ENCODE measurements around the gene PTPRT.

The PTPRT gene

DNA sequence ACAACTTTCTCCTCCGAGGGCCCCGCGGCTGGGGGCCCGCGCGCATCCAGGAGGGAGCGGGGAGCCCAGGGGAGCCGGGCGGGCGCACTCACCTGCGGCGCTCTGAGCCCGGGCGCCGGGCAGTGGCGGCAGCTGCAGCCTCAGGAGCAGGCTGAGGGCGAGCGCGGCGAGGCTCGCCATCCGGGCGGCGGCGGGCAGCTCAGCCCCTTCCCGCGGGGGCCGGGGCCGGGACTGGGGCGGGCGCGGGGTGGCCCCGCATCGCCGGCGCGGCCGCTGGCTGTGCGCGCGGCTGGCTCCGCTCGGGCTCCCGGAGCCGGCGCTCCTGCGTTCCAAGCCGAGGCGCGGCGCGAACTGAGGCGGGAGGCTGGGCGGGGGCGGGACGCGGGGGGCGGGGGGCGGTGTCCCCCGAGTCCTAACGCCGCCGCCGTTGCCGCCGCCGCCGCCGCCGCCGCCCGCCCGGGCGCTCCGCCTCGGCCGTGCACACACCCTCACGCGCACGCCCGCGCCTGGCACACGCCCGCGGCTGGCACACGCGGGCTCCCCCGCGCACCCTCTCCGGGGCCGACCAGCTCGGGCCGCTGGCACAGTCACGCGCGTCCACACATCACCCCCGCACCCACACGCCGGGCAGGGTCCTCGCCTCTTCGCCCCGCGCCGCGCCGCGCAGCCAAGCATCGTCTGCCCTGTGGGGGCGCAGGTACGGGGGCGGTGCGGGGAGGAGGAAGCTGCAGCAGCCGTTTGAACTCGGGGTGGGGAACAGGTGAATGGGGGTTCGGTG lies at the start of gene PTPRT:
TSS of gene PTPRT (minus strand) at position 353 of the 778 bp plus-strand sequence. CDS start at position 180, 173 bp downstream.
- peak in 30 of 42 donors; percentile 6 to 67 (median 32) for DNase-seq
- intact Hi-C loops (cut with DNase I), result loop anchor here (10.0 kb wide), 1 partner anchor 995 kb away; no protein-coding TSS in a partner anchor

DNA sequence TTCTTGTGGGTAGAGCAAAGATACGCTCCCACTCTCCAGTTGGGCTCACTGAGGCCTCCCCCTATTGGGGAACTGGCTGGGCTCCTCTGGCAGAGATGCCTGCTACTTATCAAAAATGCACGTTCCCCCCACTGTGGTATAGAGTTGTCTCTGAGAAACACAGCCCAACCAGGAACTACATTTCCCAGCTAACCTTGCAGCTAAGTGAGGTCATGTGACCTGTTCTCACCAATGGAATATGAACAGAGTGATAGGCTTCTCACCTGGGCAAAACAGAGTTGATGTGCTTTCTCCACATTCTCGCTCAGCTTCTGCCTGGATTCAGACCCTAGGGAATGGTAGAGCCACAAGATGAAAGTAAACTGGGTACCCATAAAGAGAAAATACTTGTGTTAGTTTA lies 49.1 kb upstream of the PTPRT start:
- intact Hi-C loops (cut with DNase I), result no loop called here
- no peak for DNase-seq

DNA sequence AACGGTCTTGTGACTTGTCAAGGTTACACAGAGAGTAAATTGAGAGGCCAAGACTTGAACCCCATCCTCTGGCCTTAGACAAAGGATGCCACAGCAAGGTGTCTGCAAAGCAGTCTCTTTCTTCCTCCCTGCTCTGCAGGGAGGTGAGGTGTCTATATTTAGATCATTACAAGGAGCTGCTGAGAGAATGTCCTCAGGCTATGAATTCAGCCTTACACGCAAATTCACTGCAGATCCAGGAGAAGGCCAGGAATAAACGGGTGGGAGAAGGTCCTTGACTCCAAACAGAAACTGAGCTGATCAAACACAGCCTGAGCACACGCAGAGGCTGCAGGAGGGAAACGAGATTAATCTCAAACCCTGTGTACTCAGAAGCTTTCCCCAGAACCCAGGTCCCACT lies 48.6 kb upstream of the PTPRT start:
- DNase-seq, result no peak
- intact Hi-C loops (cut with DNase I), result no loop called here

DNA sequence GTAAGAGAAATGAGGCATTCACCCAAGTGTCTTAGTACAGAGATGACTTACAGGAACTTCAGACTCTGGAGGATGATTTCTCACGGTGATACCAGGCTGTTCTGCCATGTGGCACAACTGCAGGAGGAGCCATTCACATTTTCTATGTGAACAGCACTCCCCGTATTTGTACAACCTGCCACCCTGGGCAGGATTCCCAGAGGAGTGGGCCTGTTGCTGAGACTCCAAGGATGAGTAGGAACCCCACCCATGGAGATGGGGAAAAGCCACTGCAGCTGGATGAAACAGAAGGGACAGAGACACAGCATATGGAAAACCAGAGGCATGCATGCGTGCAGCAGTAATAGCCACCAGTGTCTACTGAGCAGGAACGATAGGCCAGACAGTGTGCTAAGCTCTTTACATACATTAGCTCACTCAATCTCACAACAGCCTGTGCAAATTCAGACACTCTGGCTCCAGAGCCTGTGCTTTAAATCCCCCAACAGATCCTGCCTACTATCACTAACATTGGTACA lies 48.0 kb upstream of the PTPRT start:
- intact Hi-C loops (cut with DNase I), result no loop called here
- no peak for DNase-seq

DNA sequence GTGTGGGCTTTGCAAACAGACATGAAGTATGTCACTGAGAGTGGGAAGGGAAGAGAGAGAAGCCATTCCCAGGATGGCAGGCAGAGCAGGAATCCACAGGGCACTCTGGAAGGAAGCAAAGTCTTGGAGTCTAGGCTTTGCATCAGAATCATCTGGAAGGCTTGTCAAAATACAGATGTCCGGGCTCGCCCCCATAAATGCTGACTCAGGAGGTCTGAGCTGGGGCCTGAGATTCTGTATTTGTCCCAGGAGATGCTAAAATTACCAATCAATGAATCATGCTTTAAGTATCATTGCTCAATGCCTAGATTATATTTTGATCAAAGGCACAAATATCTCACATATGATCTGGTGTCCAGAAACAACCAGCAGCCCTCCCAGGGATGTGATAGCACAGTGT lies 46.3 kb upstream of the PTPRT start:
- intact Hi-C loops (cut with DNase I), result no loop called here
- no peak for DNase-seq

DNA sequence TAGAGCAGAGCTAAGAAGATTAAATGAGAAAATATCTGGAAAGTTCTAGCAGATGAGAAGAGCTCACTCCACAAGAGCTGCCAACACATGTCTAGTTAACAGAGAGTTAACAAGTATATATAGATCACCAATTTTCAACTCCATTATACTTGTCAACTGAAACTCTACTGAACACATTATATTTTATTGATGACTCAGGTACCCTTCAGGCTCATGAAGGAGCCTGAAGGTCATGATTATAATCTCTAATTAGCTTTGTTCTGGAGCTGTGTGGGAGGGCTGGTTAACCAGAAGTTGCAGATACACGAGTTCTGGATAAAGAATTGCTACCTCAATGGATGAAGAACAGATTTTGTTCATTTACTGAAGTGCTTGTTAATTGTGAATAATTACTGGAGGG lies 42.1 kb upstream of the PTPRT start:
- DNase-seq, result no peak
- intact Hi-C loops (cut with DNase I), result no loop called here

DNA sequence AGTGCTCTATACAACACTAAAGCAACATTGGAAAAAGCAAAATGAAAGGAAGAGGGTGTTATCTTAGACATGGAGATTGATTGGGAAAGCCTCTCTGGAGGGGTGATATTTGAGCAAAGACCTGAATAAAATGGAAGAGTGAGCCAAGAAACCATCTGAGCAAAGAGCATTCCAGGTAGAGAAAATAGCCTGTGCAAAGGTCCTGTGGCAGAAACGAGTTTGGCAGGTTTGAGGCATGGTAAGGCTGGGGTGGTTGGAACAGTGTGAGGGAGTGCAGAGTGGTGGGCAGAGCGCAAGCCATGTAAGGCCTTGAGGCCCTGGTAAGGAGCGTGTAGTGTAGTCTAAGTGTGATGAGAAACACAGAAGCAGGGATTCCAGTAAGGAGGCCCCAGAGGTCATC lies 40.0 kb upstream of the PTPRT start:
- no peak for DNase-seq
- intact Hi-C loops (cut with DNase I), result no loop called here

DNA sequence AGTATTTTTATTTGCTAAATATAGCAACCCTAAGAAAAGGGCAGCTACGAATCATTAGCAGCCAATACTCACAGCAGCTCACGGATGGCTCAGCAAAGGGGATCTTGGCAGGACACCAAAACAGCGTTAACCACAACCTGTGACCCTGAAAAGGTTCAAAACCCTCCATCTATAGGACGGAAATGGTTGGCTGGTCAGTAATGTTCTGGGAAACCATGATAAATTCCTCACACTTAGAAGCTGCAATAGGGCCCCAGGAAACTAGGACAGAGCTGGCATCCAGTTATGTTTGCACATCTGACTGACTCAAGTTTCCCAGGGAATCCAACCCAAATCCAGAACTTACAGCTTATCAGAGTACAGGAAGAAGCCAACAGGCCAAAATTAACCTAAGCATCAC lies 30.9 kb upstream of the PTPRT start:
- intact Hi-C loops (cut with DNase I), result no loop called here

DNA sequence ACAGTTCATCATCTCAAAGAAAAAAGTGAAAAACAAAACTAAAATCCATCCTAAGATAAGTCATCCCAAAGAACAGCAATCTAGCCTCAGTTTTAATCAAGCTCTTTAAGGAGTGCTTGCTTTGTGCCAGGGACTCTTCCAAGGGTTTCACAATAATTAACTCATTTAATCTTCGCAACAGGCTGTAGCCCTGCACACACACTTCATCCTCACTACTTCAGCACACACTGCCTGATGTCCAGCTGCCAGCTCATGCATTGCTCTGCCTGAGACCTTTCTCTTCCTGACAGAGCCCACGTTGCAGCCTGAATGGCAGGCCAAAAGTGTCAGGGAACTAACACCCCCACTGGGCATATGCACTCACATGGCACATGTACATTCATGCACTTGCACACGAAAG lies 21.2 kb upstream of the PTPRT start:
- DNase-seq, result no peak
- intact Hi-C loops (cut with DNase I), result no loop called here

More for the DNA sequence above, 30.9 kb upstream of the PTPRT start:
- DNase-seq, result no peak

DNA sequence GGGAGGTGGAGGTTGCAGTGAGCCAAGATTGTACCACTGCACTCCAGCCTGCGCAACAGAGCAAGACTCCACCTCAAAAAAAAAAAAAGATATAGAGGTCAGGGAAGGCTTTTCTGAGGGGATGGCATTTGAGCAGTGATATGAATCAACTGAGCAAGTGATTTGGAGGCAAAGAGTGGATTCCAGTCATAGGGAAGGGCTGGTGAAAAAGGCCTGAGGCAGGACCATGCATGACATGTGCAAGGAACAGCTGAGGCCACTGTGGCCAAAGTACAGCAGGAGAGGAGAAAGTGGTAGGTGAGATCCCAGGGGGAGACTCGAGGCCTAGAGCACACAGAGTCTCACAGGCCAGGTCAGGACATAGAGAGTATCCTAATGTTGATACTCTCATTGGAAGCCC lies 20.1 kb upstream of the PTPRT start:
- intact Hi-C loops (cut with DNase I), result no loop called here
- DNase-seq, result no peak

DNA sequence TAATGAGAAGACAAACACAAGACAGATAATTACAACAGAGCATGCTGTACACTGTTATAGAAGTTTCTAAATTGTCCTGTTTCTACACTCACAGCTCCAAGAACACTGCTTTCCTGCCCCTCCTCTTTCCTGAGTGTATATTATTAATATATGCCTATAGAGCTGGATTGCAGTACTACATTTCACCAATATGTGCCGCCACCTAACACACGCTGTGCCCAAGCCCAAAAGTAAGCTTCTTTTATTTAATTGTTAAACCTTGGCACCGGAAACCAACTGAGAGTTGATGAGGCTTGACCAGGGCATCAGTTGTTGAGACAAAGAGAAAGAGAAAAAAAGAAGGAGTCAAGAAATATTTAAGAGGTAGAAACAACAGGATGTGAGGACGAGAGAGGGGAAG lies 16.0 kb upstream of the PTPRT start:
- DNase-seq, result no peak
- intact Hi-C loops (cut with DNase I), result no loop called here

DNA sequence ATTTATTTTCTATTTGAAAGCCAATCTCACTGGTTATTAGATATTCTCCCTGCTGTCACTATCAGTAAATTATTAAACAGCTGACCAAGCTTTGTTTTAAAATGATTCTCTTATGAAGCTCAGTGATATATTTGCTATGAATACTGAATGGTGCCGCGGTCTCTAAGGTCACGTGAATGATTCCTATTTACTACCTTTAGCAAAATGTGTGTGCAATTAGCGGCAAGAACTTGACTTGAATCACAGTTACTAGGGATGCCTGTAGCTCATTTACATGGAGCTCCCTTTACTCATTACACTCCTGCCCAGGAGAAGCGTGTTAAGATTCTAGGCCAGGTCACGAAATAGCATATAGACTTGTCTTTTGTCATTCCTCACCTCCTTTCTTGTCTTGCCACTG lies 12.4 kb upstream of the PTPRT start:
- intact Hi-C loops (cut with DNase I), result no loop called here
- no peak for DNase-seq

DNA sequence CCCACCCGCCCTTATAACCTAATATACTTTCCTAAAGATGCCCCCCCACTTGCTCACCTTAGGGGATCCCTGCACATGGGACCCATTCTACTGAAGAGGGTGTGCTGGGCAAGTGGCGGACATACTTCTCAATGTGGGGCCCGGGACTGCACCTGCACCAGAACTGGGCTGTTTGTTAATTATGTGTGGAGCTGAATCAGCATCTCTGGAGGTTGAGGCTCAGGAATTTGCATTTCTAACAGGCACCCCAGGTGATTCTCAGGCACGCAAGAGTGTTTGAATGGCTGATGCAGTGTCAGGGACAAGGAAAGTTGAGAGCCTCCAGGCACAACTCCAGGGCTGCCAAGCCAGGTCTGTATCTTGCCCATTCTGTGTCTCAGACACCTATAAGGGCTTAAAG lies 8.9 kb upstream of the PTPRT start:
- intact Hi-C loops (cut with DNase I), result no loop called here

DNA sequence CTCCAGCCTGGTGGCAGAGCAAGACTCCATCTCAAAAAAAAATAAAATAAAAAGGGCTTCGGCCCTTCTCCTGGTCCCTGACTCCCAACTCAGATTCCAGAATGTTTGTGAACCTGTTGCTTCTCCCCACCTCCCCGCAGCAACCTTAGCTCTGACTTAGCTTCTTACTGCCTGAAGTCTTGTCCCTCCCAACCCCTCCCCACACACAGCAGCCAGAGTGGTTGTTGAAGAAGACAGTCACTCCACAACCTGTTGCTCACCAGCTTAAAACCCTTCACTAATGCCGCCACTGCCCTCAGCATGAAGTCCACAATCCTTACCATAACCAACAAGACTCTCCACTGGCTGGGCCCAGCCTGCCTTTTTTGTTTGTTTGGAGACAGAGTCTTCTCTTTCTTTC lies 6.5 kb upstream of the PTPRT start:
- intact Hi-C loops (cut with DNase I), result no loop called here

More for the DNA sequence above, 8.9 kb upstream of the PTPRT start:
- no peak for DNase-seq

DNA sequence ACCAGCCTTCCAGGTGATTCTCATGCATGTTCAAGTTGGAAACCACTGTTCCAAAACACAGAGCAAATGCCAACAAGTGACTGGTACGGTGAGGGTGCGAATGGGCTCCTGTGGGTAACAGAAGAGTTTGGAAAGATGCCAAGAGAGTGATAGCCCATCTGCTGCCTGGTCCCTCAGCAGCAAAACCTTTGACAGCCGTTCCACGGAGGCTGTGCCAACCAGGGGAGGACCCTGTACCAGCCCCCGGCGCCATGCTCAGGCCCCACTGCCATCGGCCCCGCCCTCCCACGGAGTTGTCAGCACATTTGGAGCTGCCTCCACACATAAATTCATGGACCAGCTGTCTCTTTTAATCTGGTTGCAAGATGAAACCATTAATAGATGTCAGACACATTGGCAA lies 4.4 kb upstream of the PTPRT start:
- intact Hi-C loops (cut with DNase I), result no loop called here

More for the DNA sequence above, 6.5 kb upstream of the PTPRT start:
- DNase-seq, result no peak

DNA sequence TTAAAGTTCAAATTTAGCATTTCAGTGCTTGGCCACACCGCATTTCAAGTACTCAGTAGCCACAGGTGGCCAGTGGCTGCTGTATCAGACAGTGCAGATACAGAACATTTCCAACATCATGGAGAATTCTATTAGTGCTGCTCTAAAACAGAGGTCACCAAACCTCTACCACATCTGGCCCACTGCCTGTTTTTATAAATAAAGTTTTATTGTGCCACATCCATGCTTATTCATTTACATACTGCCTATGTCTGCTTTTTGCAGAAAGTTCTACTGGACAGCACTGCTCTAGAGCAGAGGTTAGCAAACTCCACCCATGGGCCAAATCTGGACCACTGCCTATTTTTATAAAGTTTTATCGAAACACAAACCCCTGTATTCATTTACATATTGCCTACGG lies 3.7 kb upstream of the PTPRT start:
- intact Hi-C loops (cut with DNase I), result no loop called here
- no peak for DNase-seq

More for the DNA sequence above, 4.4 kb upstream of the PTPRT start:
- no peak for DNase-seq

DNA sequence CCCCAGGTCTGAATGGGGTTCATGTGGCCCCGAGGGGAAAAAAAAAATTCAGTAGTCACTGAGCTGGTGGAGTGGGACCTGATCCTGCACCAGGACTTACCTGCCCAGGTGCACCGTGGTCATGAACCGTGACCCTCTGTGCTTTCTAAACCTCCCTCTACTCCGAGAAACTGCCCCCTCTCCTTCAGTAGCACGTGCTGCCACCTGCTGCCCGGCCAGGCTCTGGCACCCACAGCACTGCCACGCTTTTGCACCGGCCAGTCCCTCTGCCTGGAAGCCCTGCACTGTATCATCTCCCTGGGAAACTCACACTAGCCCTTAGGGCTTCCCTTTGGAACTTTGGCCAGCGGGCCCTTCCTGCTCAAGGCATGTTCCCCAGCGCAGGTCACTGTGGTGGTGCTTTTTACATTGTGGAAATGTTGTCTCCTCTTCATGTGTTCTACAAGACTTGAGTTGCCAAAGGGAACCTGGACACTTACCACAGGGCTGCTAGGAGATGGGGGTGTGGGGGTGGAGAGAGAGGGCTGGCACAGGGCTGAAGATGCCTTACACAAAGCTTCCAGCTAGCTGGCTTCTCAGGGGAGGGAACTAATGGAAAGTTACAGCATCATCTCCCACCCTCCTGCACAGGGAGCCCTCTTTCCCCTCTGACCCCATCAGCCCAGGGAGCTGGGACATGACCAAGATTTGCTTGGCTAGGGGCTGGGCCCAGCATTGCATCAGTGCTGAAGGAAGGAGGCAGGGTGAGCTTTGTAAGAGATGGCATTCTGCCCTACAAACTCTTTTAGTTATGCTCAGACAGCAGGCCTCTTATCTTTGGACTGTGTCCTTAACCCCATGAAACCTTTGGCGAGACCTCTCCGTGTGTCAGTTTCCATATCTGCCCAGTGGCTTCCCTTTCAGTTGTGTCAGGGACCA lies 2.5 kb upstream of the PTPRT start:
- intact Hi-C loops (cut with DNase I), result no loop called here
- DNase-seq, result peak in 41 of 42 donors; percentile 19 to 75 (median 59)

DNA sequence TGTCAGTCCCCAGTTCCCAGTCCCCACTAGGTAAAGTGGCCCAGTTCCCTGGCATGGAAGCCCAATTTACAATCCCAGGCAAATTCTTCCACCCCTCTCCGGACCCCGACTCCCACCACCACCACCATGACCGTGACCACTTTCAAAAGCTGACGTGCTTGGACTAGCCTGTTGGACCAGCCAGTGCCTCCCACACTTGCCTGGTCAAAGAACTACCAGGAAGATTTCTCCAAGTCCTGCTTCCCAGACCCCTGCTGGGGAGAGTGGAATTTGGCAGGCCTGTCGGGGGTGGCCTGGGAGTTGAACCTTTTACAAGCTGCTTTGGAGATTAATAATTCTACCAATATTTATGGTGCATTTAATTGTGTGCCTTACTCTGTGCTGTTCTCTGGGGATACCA lies 1.4 kb upstream of the PTPRT start:
- intact Hi-C loops (cut with DNase I), result no loop called here
- DNase-seq, result no peak

DNA sequence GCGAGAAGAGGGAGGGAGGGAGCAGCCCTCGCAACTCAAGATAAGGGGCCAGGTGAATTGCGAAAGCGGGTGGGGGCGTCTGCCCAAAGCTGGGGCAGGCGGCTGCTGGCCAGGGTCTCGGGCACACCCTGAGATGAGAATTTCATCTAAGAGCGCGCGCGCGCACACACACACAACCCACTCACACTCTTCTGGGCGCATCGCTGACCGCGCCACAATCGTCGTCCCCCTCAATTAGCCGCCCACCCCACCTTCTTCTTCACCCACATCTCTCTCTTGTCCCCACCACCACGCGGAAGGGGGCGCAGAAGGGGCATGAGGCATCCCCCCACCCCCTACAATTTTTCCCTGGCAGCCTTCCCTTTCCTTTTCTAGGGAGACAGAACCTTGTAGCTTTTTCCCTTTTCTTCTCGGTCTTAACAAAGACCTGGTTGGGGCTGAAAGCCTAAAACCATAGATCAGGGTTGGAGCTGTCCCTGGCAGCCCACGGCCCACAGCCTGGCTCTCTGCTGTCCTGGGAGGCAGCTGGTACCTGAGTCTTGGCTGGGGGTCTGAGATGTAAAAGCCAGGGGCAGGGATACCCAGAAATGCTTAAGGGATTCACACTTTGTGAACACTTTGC lies 737 bp upstream of the PTPRT start:
- intact Hi-C loops (cut with DNase I), result no loop called here
- DNase-seq, result peak in 13 of 42 donors; percentile 9 to 44 (median 30)
